Measurements from ENCODE around the gene MPND. TPM values are rescaled to one million over a fixed set of nuclear protein-coding genes. Genes with fewer than 3 reads are reported as not detected.

Gene MPND
- total RNA-seq, 2 experiments from 2014 or later = 15.6 to 18.8 TPM

DNA sequence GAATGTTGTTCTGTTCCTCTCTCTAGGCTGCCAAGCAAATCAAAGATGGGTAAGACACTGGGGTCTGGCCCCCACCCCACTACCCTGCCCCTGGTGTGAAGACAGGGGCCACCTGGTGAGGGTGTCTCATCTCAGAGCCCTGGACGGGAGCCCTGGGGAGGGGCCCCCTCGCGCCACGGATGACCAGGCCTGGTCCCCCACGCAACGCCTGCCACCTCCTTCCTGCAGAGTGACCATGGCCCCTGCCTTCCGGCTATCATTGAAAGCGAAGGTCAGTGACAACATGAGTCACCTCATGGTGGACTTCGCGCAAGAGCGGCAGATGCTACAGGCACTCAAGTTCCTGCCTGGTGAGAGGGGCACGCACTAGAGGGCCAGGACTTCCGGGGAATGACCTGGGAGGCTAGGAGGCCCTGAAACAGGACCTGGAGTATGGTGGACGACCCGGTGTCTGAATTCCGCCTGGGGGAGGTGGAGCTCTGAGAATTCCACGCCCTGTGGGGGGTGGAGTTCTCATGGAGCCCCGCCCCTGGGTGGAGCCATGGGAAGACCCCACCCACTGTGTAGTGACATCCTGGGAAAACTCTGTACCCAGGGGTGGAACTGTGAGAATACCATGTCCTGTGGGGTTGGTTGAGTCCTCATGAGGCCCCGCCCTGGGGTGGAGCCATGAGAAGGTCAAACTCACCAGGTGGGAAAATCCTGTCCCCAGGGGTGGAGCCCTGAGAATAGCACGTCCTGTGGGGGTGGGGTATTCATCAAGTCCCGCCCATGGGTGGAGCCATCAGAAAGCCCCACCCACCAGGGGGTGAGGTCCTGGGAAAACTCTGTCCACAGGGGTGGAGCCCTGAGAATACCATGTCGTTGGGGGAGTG, 32.9 kb upstream of the MPND start:
- peak; percentile 34 for DNase-seq
- H3K9me3 Mint-ChIP-seq = no peaks in the 10 kb centered on the region
- H3K4me3 Mint-ChIP-seq = no peak overlapping the region
- H3K27ac Mint-ChIP-seq = no peak overlapping the region
- peaks cover 16% of the 10 kb centered on the region for H3K36me3 Mint-ChIP-seq
- no peaks in the 10 kb centered on the region for H3K4me1 Mint-ChIP-seq
- H3K27me3 Mint-ChIP-seq = no peaks in the 10 kb centered on the region

DNA sequence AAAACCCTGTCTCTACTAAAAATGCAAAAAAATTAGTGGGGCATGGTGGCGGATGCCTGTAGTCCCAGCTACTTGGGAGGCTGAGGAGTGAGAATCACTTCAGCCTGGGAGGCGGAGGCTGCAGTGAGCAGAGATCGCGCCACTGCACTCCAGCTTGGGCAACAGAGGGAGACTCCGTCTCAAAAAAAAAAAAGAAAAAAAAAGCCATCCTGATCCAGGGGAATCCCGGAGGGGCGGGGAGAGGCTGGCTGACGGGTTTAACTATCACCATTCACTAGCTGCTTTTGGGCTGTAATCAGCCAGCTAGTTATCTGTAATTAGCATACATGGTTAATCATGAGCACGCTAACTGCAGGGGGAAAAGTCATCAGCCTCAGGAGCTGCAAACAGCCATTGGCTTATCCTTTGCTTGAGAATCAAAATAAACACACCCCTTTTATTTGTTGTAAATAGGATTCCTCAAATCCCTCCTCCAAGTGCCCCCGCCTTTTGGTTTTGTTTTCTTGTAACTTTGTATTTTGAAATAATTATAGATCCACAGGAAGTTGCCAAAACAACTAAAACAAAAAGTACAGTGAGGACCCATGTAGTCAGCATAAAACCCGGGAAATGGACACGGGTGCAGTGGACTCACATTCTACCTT, 29.4 kb upstream of the MPND start:
- Mint-ChIP-seq H3K27me3 (no peaks in the 10 kb centered on the region), H3K4me3 (no peak overlapping the region), H3K9me3 (no peaks in the 10 kb centered on the region), H3K36me3 (peaks cover 16% of the 10 kb centered on the region), H3K27ac (no peak overlapping the region), H3K4me1 (no peaks in the 10 kb centered on the region)
- no peak for DNase-seq

DNA sequence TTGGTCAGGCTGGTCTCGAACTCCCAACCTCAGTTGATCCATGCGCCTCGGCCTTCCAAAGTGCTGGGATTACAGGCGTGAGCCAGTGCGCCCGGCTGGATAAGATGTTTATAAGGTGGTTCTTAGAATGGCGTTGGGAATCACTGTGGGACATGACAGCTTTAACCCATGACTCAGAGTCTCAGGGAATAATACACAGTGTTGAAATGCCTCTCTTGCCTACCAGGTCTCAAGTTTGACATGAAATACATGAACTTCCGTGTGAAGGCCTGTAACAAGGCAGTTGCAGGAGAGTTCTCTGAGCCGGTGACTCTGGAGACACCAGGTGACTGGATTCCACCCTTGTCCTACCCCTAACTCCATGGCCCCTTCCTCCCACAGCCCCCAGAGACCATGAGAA, 26.4 kb upstream of the MPND start:
- Mint-ChIP-seq H3K9me3 (peaks cover 10% of the 10 kb centered on the region), H3K27ac (no peak overlapping the region), H3K4me3 (no peak overlapping the region), H3K4me1 (no peaks in the 10 kb centered on the region), H3K36me3 (peaks cover 11% of the 10 kb centered on the region), H3K27me3 (no peaks in the 10 kb centered on the region)
- no peak for DNase-seq

DNA sequence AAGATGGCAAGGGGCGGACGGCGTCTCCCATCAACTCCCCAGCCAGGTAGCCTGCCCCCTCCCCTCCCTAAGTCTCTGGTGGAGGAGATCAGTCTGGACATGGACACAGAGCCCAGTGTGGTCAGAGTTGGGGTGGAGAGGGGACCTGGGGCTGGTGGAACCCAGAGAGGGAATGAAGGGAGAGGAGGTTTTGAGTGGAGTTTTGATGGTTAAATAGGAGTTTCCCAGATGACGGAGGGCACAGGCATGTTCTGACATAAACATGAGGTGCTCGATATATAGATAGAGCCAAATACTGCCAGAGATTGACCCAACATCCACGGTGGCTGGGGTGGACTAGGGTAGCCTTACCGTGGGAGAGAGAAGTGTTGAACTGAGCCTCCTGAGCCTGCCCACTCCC, 24.9 kb upstream of the MPND start:
- H3K9me3 Mint-ChIP-seq = peaks cover 10% of the 10 kb centered on the region
- H3K4me1 Mint-ChIP-seq = no peaks in the 10 kb centered on the region
- peaks cover 11% of the 10 kb centered on the region for H3K36me3 Mint-ChIP-seq
- no peak overlapping the region for H3K27ac Mint-ChIP-seq
- no peaks in the 10 kb centered on the region for H3K27me3 Mint-ChIP-seq
- no peak overlapping the region for H3K4me3 Mint-ChIP-seq
- no peak for DNase-seq

DNA sequence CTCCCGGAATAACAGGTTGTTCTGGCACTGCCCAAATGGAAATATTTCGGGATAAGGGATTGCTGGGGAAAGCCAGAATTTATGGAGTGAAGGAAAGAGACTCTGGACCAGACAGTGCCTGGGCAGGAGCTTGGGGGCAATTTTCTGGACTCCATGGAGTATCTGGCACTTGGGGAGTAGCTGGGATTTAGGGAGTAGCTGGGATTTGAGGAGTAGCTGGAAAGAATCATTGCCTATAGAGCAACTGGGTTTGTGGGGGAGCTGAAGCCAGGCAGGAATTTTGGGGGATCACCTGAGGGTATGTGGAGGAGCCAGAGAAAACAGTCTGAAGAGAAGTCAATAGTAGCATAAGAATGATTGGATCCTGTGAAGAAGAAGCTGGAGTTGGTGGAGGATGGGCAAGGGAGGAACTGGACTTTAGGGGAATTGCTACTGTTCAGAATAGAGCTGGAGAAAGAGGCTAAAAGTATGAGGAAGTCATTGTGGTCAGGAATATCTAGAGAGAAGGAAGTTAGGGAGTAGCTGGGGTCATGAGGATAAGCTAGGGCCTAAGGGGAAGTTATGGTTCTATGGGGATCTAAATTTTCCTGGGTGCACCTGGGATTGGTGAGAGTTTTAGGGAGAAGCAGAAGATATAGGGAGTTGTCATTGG, 24.2 kb upstream of the MPND start:
- H3K4me1 Mint-ChIP-seq = no peaks in the 10 kb centered on the region
- no peak overlapping the region for H3K4me3 Mint-ChIP-seq
- H3K36me3 Mint-ChIP-seq = peaks cover 11% of the 10 kb centered on the region
- DNase-seq = no peak
- peaks cover 10% of the 10 kb centered on the region for H3K9me3 Mint-ChIP-seq
- no peak overlapping the region for H3K27ac Mint-ChIP-seq
- no peaks in the 10 kb centered on the region for H3K27me3 Mint-ChIP-seq

DNA sequence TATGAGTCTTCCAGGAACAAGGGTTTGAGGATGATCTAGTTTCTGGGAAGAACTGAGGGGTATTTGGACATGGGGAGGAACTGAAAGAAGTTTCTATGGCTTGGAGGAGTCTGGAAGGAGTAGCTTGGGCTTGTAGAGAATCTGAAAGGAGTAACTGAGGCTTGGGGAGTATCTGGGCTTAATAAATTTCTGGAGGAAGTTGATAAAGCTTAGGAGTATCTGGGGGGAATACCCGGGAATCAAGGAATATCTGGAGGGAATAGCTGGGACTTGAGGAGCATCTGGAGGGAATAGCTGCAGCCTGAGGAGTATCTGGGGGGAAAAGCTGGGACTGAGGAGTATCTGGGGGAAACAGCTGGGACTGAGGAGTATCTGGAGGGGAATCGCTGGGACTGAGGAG, 22.9 kb upstream of the MPND start:
- peaks cover 10% of the 10 kb centered on the region for H3K9me3 Mint-ChIP-seq
- H3K27me3 Mint-ChIP-seq = no peaks in the 10 kb centered on the region
- H3K27ac Mint-ChIP-seq = no peak overlapping the region
- peaks cover 12% of the 10 kb centered on the region for H3K36me3 Mint-ChIP-seq
- H3K4me1 Mint-ChIP-seq = no peaks in the 10 kb centered on the region
- no peak for DNase-seq
- no peak overlapping the region for H3K4me3 Mint-ChIP-seq

DNA sequence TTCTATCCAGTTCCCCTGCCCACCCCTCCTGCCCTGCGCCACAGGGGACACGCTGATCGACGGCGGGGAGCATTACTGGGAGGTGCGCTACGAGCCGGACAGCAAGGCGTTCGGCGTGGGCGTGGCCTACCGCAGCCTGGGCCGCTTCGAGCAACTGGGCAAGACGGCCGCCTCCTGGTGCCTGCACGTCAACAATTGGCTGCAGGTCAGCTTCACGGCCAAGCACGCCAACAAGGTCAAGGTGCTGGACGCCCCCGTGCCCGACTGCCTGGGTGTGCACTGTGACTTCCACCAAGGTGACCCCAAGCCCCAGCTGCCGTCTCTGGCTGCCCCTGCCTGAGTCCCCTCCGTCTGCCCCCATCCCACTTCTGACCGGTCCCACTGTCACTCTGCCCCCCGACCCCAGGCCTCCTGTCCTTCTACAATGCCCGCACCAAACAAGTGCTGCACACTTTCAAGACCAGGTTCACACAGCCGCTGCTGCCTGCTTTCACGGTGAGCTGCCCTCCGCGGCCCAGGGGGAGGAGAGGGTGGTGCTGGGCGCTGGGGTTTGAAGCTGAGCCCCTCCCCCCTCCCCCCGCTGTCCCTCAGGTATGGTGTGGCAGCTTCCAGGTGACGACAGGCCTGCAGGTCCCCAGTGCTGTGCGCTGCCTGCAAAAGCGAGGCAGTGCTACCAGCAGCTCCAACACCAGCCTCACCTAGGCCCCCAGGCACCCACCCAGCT, 20.3 kb upstream of the MPND start:
- no peak for DNase-seq
- peaks cover 16% of the 10 kb centered on the region for H3K4me1 Mint-ChIP-seq
- no peaks in the 10 kb centered on the region for H3K27me3 Mint-ChIP-seq
- peaks cover 13% of the 10 kb centered on the region for H3K36me3 Mint-ChIP-seq
- no peak overlapping the region for H3K27ac Mint-ChIP-seq
- no peak overlapping the region for H3K4me3 Mint-ChIP-seq
- peaks cover 12% of the 10 kb centered on the region for H3K9me3 Mint-ChIP-seq

DNA sequence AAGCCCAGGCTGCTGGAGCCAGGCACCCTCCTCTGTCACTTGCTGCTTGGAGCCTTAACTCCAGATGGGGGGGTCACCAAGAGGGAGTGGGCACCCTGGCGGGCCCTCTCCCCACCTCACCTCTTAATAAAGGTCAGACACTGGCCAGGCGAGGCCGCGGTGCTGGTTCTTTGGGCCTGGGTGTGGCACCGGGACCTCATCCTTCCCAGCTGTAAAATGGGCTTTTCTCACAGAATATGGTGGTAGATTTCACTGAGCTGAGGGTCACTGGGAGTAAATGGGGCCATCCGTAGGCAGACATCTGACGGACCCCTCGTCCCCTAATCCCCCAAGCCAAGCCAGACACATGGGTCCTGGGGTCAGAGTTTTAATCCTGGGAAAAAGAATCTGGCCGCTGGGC, 19.7 kb upstream of the MPND start:
- Mint-ChIP-seq H3K27ac (no peak overlapping the region), H3K36me3 (peaks cover 13% of the 10 kb centered on the region), H3K27me3 (no peaks in the 10 kb centered on the region), H3K4me3 (no peak overlapping the region), H3K4me1 (peaks cover 16% of the 10 kb centered on the region), H3K9me3 (peaks cover 12% of the 10 kb centered on the region)
- no peak for DNase-seq

DNA sequence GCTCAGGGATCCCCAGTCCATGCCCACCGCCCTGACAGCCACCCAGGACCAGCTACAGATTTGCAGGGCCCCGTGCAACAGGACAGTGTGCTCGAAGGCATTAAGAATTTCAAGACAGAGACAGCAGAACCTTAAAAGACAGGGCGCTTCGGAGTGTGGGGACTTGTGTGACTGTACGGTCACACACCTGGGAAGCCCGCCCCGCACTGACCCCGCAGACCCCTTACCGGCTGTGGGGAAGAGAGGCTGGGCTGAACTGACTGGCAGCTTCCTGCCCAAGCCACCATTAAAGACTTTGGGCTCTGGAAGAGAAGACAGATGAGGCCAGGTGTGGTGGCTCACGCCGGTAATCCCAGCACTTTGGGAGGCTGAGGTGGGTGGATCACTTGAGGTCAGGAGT, 19.1 kb upstream of the MPND start:
- peaks cover 12% of the 10 kb centered on the region for H3K36me3 Mint-ChIP-seq
- H3K9me3 Mint-ChIP-seq = peaks cover 10% of the 10 kb centered on the region
- H3K4me1 Mint-ChIP-seq = peaks cover 17% of the 10 kb centered on the region
- H3K27me3 Mint-ChIP-seq = no peaks in the 10 kb centered on the region
- H3K27ac Mint-ChIP-seq = no peak overlapping the region
- DNase-seq = no peak
- no peak overlapping the region for H3K4me3 Mint-ChIP-seq

DNA sequence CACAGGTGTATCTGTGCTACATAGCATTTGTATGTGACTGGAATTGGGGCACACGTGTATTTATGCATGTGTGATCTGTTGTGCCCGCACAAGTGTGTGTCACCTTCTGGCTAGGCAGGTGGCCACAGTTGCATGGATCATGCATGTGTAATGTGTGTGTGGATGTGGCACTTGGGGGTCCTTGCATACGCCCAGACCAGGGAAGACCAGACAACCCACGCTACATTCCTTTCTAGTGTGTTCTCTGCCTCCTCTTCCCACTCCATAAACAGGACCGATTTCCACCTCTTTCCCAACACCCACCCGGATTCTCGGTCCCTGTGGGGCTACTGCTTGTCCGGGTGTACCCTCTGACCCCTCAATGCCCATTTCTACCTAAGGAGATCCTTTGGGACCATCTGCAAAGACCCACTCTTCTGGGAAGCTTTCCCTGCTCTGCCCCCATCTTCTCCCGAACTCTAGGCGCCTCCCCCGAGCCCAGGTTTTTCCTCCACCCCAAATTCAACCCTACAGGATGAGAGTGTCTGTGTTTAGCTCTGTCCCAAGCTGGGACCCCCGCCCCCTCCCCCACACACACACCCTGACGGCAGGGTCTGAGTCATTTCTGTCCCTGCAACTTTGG, 17.0 kb upstream of the MPND start:
- DNase-seq = no peak
- Mint-ChIP-seq H3K9me3 (peaks cover 1% of the 10 kb centered on the region), H3K27ac (no peak overlapping the region), H3K4me3 (peak overlapping the region; percentile 53), H3K36me3 (peaks cover 14% of the 10 kb centered on the region), H3K27me3 (no peaks in the 10 kb centered on the region), H3K4me1 (peaks cover 22% of the 10 kb centered on the region)

DNA sequence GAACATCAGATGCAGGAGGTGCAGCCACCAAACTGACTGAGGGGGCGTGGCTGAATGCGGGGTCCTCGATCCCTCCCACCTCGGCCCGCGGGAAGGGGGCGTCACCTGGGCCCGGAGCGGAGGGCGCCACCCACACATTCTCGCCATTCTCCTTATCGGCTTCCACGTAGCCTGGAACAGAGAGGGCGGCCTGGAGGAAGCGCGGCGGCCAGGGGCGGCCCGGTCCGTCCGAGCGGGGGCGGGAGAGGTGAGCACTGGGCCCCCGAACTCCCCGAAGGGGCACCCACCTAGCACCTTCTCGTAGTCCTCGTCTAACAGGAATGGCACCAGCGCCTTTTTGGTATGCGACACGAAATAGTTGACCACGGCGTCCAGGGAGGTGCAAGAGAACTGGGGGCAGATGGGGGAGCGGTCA, 16.5 kb upstream of the MPND start:
- Mint-ChIP-seq H3K36me3 (peaks cover 14% of the 10 kb centered on the region), H3K27me3 (no peaks in the 10 kb centered on the region), H3K4me1 (peaks cover 22% of the 10 kb centered on the region), H3K9me3 (peaks cover 1% of the 10 kb centered on the region), H3K27ac (no peak overlapping the region), H3K4me3 (peak overlapping the region; percentile 88)
- peak; percentile 42 for DNase-seq

DNA sequence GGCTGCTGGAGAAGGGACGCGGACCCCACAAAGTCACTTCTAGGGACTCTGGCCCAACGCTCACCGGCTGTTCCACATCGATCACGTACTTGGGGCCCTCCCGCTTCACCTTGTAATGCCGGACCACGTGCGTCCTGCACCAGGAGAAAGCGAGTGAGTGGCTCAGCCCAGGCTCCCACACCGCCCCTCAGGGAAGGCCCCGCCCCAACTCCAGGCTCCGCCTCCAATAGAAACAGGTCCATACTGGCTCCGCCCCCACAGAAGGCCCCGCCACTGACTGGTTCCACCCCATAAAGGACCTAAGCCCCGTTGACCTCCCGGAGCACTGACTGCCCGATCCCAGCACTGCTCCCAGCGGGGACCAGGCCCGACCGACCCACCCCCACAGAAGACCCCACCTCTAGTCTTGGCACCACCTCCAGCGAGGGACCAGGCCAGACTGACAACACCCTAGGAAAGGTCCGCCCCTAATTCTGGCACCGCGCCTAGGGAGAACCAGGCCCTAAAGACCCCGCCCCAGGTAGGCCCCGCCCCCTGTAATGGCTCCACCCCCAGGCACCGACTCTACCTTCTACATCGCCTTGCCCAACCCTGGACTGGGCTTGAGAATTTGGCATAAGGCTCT, 16.0 kb upstream of the MPND start:
- Mint-ChIP-seq H3K9me3 (peaks cover 1% of the 10 kb centered on the region), H3K36me3 (peaks cover 14% of the 10 kb centered on the region), H3K4me1 (peaks cover 22% of the 10 kb centered on the region), H3K27me3 (no peaks in the 10 kb centered on the region), H3K4me3 (peak overlapping the region; percentile 88), H3K27ac (peak overlapping the region; percentile 61)
- DNase-seq = peak; percentile 82

DNA sequence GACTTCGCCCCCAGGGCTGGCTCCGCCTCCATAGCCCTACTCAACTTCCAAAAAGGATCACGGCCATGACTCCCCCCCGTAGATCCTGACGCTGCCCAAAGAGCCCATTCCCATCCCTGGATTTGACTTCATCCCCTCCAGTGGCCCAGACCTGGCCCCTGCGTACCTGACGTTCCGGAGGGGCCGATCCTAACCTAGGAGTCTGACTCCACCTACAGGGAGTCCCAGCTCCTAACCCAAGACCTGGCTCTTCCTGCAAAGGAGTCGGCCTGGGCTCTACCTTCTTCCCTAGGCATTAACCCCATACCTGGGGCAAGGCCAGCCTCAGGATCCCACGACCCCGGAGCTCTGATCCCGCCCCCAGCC, 15.5 kb upstream of the MPND start:
- H3K27me3 Mint-ChIP-seq = no peaks in the 10 kb centered on the region

DNA sequence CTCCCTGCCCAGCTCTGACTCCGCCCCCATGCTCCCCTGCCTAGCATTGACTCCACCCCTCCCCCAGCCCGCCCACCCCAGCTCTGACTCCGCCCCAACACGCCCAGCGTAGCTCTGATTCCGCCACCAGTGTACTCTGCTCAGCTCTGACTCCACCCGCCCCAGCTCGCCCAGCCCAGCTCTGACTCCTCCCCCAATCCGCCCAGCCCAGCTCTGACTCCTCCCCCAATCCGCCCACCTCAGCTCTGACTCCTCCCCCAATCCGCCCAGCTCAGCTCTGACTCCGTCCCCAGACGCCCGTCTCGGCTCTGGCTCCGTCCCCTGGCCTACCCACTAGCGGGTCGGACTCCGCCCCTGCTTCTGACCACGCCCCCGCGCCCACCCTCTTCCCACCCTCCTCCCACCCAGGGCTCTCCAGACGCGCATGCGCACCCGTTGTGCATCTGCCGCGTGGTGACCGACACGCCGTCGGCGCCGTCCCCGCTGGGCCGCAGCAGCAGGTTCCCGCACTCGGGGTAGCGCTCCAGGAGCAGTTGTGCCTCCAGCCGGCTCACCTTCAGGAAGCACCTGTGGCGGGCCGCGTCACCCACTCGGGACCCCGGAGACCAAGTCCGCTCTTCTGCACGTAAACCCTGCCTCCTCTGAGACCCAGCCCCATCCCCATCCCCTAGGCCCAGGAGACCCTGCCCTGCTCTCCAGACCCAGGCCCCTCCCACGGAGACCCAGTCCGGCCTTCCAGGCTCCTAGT, 14.9 kb upstream of the MPND start:
- peak overlapping the region; percentile 88 for H3K4me3 Mint-ChIP-seq
- DNase-seq = peak; percentile 95
- H3K27ac Mint-ChIP-seq = peak overlapping the region; percentile 91
- H3K4me1 Mint-ChIP-seq = peaks cover 22% of the 10 kb centered on the region
- no peaks in the 10 kb centered on the region for H3K27me3 Mint-ChIP-seq
- peaks cover 1% of the 10 kb centered on the region for H3K9me3 Mint-ChIP-seq
- peaks cover 14% of the 10 kb centered on the region for H3K36me3 Mint-ChIP-seq

More for the DNA sequence above, 15.5 kb upstream of the MPND start:
- no peak for DNase-seq
- H3K4me3 Mint-ChIP-seq = peak overlapping the region; percentile 88
- peaks cover 14% of the 10 kb centered on the region for H3K36me3 Mint-ChIP-seq
- H3K9me3 Mint-ChIP-seq = peaks cover 1% of the 10 kb centered on the region
- peak overlapping the region; percentile 58 for H3K27ac Mint-ChIP-seq
- peaks cover 22% of the 10 kb centered on the region for H3K4me1 Mint-ChIP-seq

Data from activated naive CD8-positive, alpha-beta T cell treated with anti-CD3 and anti-CD28 coated beads for 36 hours (primary cell).